GM12801 (cell line): ENCODE results near the gene ASCL5.

Source experiments
- TF ChIP-seq, protein P1 (sequence below): IDR thresholded peaks from one replicate; pipeline ENCODE4 v1.5.1; 2011; ENCODE audit warnings: control low read depth; ENCODE audit not compliant: insufficient read length; ENCODE audit errors: extremely low read depth

ASCL5 gene

DNA sequence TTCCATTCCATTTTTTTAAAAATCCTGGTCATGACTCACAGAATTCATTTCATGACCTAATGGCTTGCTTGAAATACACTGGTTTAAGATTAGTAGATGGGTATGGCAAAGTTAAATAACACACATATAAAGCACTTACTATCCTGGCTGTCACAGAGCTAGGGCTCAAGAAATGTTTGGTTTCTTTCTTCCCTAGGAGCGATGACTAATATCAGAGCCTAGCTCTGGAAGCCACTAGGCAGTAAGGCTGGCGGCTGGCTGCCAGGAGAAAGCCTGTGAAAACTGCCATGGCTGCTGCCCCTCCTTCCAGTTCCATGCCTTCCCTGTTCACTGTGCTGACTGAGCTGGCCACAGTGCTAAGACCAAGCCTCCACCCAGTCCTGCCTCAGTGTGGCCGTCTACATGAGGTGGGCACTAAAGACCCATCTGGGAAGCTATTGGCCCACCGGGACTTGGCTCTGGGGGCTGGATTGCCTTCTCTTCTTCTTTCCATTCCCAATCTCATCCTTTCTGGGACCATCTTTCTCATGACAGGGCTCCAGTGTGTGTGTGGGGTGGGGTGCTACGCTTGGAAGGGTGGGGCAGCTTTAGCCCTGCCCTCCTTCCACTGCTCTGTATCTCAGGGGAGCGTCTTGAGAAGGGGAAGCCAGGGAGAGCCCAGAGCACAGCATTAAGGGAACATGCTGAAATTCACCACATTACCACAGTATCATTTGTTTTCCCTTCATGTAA is 10.8 kb upstream of the ASCL5 start:
- TF ChIP-seq, protein P1, sequence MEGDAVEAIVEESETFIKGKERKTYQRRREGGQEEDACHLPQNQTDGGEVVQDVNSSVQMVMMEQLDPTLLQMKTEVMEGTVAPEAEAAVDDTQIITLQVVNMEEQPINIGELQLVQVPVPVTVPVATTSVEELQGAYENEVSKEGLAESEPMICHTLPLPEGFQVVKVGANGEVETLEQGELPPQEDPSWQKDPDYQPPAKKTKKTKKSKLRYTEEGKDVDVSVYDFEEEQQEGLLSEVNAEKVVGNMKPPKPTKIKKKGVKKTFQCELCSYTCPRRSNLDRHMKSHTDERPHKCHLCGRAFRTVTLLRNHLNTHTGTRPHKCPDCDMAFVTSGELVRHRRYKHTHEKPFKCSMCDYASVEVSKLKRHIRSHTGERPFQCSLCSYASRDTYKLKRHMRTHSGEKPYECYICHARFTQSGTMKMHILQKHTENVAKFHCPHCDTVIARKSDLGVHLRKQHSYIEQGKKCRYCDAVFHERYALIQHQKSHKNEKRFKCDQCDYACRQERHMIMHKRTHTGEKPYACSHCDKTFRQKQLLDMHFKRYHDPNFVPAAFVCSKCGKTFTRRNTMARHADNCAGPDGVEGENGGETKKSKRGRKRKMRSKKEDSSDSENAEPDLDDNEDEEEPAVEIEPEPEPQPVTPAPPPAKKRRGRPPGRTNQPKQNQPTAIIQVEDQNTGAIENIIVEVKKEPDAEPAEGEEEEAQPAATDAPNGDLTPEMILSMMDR: no peak

DNA sequence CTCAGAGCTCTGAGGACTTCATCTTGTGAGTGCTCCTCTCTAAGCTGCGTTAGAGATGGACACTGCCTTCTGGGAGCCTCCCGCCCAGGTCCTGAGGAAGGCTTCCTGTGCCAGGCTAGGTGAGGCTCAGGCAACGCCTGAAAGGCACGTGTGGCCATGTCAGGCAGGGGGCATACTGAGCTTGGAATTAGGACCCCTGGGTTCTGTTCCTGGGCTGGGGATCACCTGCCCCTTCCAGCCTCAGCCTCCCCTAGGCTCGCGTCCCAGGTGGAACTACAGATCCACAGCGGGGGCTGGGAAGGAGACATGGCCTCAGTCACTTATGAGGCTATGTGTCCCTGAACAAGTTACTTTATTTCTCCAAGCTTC is 10.0 kb upstream of the ASCL5 start:
- TF ChIP-seq, protein P1: no peak

GRCh38 chr1:201136355-201137023 is 9.5 kb upstream of the ASCL5 start:
- TF ChIP-seq, protein P1: no peak

- TF ChIP-seq, protein P1: no peak
Measured at GRCh38 chr1:201134405-201134804, 7.4 kb upstream of the ASCL5 start.

- TF ChIP-seq, protein P1: no peak
Measured at GRCh38 chr1:201131398-201131797, 4.4 kb upstream of the ASCL5 start.

GRCh38 chr1:201128962-201129361 is 2.0 kb upstream of the ASCL5 start:
- TF ChIP-seq, protein P1: no peak

GRCh38 chr1:201128476-201128875 is 1.5 kb upstream of the ASCL5 start:
- TF ChIP-seq, protein P1: no peak
